Measurements from ENCODE around the gene NCOA3. TPM values are rescaled to one million over a fixed set of nuclear protein-coding genes. Genes with fewer than 3 reads are reported as not detected.
"Not testable (repeated sequence)": the region's sequence is repeated elsewhere in the genome, so short reads cannot be mapped to it uniquely, and the experiment has no call there.

NCOA3 gene
- polyA plus RNA-seq, 4 donors = 30.8 to 41.2 (median 37.5) TPM

GRCh38 chr20:47558295-47559066 is 56.8 kb downstream of the NCOA3 start:
- DNase-seq (ENCODE audit: low read depth in 4 of 4, low spot score in 3 of 4) = no peak

GRCh38 chr20:47559141-47559540 is 57.5 kb downstream of the NCOA3 start:
- DNase-seq (ENCODE audit: low read depth in 4 of 4, low spot score in 3 of 4) = no peak

GRCh38 chr20:47561180-47561579 is 59.5 kb downstream of the NCOA3 start:
- DNase-seq (ENCODE audit: low read depth in 4 of 4, low spot score in 3 of 4) = no peak

GRCh38 chr20:47561603-47562583 is 60.2 kb downstream of the NCOA3 start:
- no peak for DNase-seq (ENCODE audit: low read depth in 4 of 4, low spot score in 3 of 4)

GRCh38 chr20:47566269-47566668 is 64.6 kb downstream of the NCOA3 start:
- DNase-seq (ENCODE audit: low read depth in 4 of 4, low spot score in 3 of 4) = no peak

GRCh38 chr20:47568019-47568418 is 66.3 kb downstream of the NCOA3 start:
- peak in 1 of 4 donors; percentile 54 for DNase-seq (ENCODE audit: low read depth in 4 of 4, low spot score in 3 of 4)

GRCh38 chr20:47568837-47569410 is 67.2 kb downstream of the NCOA3 start:
- no peak for DNase-seq (ENCODE audit: low read depth in 4 of 4, low spot score in 3 of 4)

- no peak for DNase-seq (ENCODE audit: low read depth in 4 of 4, low spot score in 3 of 4)
These were observed 69.7 kb downstream of the NCOA3 start for GRCh38 chr20:47571426-47571825.

- DNase-seq (ENCODE audit: low read depth in 4 of 4, low spot score in 3 of 4) = no peak
These were observed 70.5 kb downstream of the NCOA3 start for GRCh38 chr20:47572105-47572729.

GRCh38 chr20:47573559-47573958 is 71.9 kb downstream of the NCOA3 start:
- no peak for DNase-seq (ENCODE audit: low read depth in 4 of 4, low spot score in 3 of 4)

GRCh38 chr20:47574616-47575364 is 73.1 kb downstream of the NCOA3 start:
- DNase-seq (ENCODE audit: low read depth in 4 of 4, low spot score in 3 of 4) = no peak

GRCh38 chr20:47576516-47577033 is 74.9 kb downstream of the NCOA3 start:
- DNase-seq (ENCODE audit: low read depth in 4 of 4, low spot score in 3 of 4) = peak; percentile 72 to 95 (median 90)

- DNase-seq (ENCODE audit: low read depth in 4 of 4, low spot score in 3 of 4) = no peak
These were observed 75.6 kb downstream of the NCOA3 start for GRCh38 chr20:47577314-47577713.

GRCh38 chr20:47578543-47578942 is 76.9 kb downstream of the NCOA3 start:
- DNase-seq (ENCODE audit: low read depth in 4 of 4, low spot score in 3 of 4) = no peak

GRCh38 chr20:47580686-47581085 is 79.0 kb downstream of the NCOA3 start:
- not testable (repeated sequence) for DNase-seq (ENCODE audit: low read depth in 4 of 4, low spot score in 3 of 4)

GRCh38 chr20:47581090-47581489 is 79.4 kb downstream of the NCOA3 start:
- no peak for DNase-seq (ENCODE audit: low read depth in 4 of 4, low spot score in 3 of 4)

GRCh38 chr20:47583551-47583950 is 81.9 kb downstream of the NCOA3 start:
- DNase-seq (ENCODE audit: low read depth in 4 of 4, low spot score in 3 of 4) = no peak

GRCh38 chr20:47585087-47585747 is 83.5 kb downstream of the NCOA3 start:
- no peak for DNase-seq (ENCODE audit: low read depth in 4 of 4, low spot score in 3 of 4)

- DNase-seq (ENCODE audit: low read depth in 4 of 4, low spot score in 3 of 4) = no peak
These were observed 85.1 kb downstream of the NCOA3 start for GRCh38 chr20:47586649-47587294.
